Measurements from ENCODE around the gene SNRNP27. TPM values are rescaled to one million over a fixed set of nuclear protein-coding genes. Genes with fewer than 3 reads are reported as not detected.
"Not testable (repeated sequence)": the region's sequence is repeated elsewhere in the genome, so short reads cannot be mapped to it uniquely, and the experiment has no call there.

The SNRNP27 gene
- total RNA-seq, 1 donor from 2014 or later: 40.5 TPM

DNA sequence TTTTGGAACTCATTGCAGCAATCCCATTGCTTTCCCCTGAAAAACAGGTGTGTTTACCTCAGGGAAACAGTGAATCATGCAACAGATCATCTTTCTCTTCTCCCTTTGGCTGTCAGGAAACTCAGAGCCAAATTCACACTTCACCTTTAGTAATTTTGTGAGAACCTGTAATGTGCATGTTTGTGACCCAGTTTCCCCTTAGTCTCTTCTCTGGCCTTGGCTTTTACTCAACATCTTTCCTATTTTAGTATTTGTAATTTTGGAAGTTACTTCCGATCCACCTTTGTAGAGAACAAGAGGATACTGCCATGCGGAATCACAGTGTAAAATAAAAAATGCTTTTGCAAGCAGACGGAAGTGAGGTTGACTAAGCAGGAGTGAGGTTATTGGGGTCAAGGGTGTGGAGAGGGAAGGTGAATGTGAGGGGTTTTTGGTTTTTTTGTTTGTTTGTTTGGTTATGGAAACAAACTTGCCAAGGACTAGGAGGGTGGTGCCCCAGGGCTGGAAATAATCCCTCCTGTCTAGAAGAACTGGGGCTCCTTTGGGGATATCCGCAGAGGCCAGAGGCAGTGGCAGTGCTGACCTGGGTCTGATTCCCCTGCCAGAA, 53.7 kb downstream of the SNRNP27 start:
- DNase-seq: no peak

DNA sequence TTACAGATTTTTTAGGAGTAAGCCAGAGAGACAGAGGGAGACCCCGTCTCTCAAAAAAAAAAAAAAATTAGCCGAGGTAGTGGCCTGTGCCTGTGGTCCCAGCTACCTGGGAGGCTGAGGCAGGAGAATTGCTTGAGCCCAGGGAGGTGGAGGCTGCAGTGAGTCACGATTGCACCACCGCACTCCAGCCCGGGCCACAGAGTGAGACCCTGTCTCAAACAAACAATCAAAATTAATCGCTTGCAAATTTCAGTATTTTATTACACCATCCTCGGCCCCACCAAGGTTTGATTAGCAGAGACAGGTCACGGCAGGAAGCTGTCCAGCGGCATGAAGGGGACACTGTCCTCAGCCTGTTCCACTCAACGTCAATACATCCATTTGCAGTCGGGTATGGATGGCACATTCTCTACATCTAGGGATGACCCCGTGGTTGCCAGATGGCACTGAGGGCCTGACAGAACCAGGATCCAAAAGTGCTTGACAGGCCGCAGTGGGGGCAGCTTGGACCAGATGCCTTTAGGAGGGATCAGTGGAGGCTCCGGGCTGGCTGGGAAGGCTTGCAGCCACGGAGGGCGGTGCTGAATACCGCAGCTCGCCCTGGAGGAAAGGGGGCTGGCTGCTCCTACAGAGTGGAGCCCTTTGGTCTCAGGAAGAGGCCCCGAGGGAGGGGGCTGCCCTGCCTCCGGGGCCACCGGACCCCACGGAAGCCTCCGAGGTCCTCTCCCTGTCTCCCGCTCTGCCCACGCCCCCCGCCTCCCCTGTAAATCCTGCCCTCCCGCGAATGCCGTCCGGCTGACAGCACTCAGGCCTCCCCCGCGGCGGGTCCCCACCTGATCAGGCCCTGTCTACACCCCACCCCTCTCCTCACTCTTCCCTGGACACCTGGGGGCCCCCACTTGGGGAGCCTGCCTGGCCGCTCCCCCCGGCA, 54.5 kb downstream of the SNRNP27 start:
- DNase-seq: no peak

DNA sequence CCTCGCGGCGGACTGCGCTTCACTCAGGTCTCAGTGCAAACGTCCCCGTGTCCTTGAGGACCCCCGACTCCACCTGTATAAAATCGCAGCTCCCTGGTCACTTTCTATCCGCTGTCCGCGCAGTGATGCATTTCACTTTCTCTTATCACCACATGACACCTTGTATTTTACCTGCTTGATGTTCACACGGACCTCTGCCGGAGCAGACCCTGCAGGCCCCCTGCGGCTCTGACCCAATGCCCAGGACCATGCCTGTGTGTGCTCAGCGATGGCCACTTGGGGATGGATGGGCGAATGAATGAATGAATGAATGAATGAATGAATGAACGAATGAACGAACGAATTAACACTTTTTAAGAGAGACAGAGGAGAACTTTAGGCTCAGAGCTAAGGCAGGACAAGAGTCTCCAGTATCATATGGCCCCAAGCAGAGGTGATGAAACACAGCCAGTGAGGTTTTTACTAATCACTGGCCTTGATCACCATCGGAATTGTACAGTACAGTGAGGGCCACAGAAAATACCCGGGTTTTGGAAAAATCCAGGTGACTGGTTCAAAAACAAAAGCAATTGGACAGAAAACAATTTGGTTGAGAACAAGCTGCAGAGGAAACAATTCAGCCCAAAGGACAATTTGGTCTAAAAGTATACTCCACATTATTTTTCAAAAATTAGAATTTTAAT, 55.3 kb downstream of the SNRNP27 start:
- no peak for DNase-seq

DNA sequence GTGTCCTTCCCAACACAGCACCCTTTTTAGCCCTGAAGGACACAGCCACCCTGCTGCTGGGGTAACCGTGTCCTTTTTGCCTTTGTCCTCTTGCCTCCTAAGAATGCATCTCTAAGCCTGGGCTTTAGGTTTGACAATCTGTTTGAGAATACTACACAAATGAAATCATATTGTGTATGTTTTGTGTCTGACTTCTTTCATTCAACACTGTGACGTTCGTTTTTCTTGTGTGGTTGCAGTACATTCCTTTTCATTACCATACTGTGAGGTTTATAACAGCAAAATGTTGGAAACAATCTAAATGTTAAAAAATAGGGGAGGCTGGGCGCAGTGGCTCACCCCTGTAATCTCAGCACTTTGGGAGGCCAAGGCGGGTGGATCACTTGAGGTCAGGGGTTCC, 56.5 kb downstream of the SNRNP27 start:
- DNase-seq: no peak

DNA sequence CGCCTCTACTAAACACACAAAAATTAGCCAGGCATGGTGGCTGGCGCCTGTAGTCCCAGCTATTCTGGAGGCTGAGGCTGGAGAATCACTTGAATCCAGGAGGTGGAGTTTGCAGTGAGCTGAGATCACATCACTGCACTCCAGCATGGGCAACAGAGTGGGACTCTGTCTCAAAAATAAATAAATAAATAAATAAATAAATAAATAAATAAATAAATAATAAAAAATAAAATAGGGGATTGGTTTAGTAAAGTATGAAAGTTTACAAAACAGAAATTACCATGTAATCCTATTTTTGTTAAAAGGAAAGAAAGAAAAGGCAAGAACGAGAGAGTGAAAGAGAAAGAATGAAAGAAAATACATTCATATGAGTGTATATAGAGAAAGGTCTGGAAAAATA, 56.9 kb downstream of the SNRNP27 start:
- not testable (repeated sequence) for DNase-seq

DNA sequence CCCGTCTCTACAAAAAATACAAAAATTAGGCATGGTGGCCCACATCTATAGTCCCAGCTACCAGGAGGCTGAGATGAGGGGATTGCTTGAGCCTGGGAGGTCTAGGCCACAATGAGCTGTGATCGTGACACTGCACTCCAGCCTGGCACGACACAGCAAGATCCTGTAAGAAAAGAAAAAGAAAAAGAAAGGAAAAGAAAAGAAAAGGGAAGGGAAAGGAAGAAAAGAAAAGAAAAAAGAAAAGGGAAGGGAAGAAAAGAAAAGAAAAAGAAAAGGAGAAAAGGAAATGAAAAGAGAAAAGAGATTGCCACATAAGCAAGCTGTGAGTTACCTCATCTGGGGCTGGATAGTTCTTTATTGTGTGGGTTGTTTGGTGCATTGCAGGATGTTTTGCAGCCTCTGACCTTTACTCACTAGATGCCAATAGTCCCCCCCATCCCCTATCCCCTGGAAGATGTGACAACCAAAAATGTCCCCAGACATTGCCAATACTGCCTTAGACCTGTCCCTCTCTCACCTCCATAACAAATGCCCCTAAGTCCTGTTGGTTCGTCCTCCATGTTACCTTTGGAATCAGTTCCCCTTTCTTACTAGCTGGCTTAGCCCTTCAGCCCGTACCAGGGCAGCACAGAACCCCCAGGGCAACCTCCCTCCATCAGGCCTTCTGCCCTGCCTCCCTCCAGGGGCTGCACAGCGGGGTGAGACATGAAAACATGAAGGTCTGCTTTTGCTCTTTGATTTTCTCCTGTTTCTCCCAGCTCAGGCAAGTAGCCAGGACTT, 58.8 kb downstream of the SNRNP27 start:
- DNase-seq: no peak

DNA sequence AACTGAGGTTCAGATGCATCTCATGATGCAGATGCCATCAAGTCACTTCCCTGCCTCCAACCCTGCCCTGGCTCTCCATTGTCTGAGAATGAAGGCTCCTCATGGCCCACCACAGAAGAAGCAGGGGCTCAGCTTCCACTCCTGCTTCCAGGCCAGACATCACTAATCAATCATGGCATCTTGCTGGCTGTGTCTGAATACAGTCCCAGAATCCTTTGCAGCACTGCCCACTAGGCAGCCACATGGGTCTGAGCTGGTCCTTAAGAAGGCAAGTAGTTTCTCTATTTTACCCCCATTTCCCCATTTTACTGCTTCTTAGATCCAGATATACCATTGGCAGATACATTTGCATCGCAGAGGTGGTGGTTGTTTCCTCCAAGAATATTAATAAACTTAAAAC, 60.3 kb downstream of the SNRNP27 start:
- DNase-seq: no peak

Small RNA genes lying within 50 kb of the gene (small RNA-seq; reads per million reads assigned to genes)
- not detected for gene RPL23AP92 (ENCODE audit: low replicate concordance)

Other genes with a start within 250 kb of the SNRNP27 start
- 33.5 TPM for gene ANXA4, start 151.8 kb upstream of the SNRNP27 start, total RNA-seq
- gene GMCL1, start 64.3 kb upstream of the SNRNP27 start, total RNA-seq: 21.5 TPM
- gene MXD1, start 21.2 kb downstream of the SNRNP27 start, total RNA-seq: 29.5 TPM
- gene ASPRV1, start 67.7 kb downstream of the SNRNP27 start, total RNA-seq: 39.5 TPM
- 80.8 TPM for gene PCBP1, start 193.5 kb downstream of the SNRNP27 start, total RNA-seq